Effector memory CD4-positive, alpha-beta T cell (primary cell): ENCODE results near the gene ADAMTSL5.
A peak's percentile ranks its signal among the peaks of the same experiment; 100 is the strongest.

ENCODE experiments used
- DNase-seq, 3 donors: peaks; one replicate each; pipeline ENCODE4 v3.0.0-alpha.2; 2020
- H3K27ac ChIP-seq: 2 replicates; pipeline ENCODE4 v1.7.0; 2013; ENCODE audit warnings: mild to moderate bottlenecking, low read length, moderate library complexity; ENCODE audit not compliant: insufficient read depth, poor library complexity, severe bottlenecking
- H3K27me3 ChIP-seq: replicated peaks from 2 replicates; pipeline ENCODE4 v1.7.0; 2013; ENCODE audit warnings: mild to moderate bottlenecking, low read length; ENCODE audit not compliant: insufficient read depth, control insufficient read depth, poor library complexity, severe bottlenecking
- H3K36me3 ChIP-seq: 2 replicates; pipeline ENCODE4 v1.7.0; 2013; ENCODE audit warnings: mild to moderate bottlenecking, low read length, moderate library complexity; ENCODE audit not compliant: control insufficient read depth, insufficient read depth
- H3K4me1 ChIP-seq: 2 replicates; pipeline ENCODE4 v1.7.0; 2013; ENCODE audit warnings: low read length, mild to moderate bottlenecking; ENCODE audit not compliant: control insufficient read depth, insufficient read depth, poor library complexity, severe bottlenecking
- H3K4me3 ChIP-seq: 2 replicates; pipeline ENCODE4 v1.7.0; 2013; ENCODE audit warnings: low read length, low read depth, mild to moderate bottlenecking; ENCODE audit not compliant: insufficient read depth, poor library complexity, severe bottlenecking
- H3K9me3 ChIP-seq: 2 replicates; pipeline ENCODE4 v1.7.0; 2013; ENCODE audit warnings: mild to moderate bottlenecking, low read length, moderate library complexity; ENCODE audit not compliant: control insufficient read depth

Gene ADAMTSL5

GRCh38 chr19:1471515-1472160 lies 41.2 kb downstream of the ADAMTSL5 start:
- H3K27ac ChIP-seq: no peak overlapping the region
- peaks cover 46% of the 10 kb centered on the region for H3K4me1 ChIP-seq
- peaks cover 5% of the 10 kb centered on the region for H3K36me3 ChIP-seq
- H3K9me3 ChIP-seq: no peaks in the 10 kb centered on the region
- H3K4me3 ChIP-seq: peak overlapping the region; percentile 64
- DNase-seq: no peak
- H3K27me3 ChIP-seq: peaks cover 19% of the 10 kb centered on the region

- no peak for DNase-seq
- H3K4me3 ChIP-seq: peak overlapping the region; percentile 64
- no peak overlapping the region for H3K27ac ChIP-seq
- peaks cover 5% of the 10 kb centered on the region for H3K36me3 ChIP-seq
- peaks cover 51% of the 10 kb centered on the region for H3K4me1 ChIP-seq
- no peaks in the 10 kb centered on the region for H3K9me3 ChIP-seq
- peaks cover 25% of the 10 kb centered on the region for H3K27me3 ChIP-seq
These were observed 41.8 kb downstream of the ADAMTSL5 start for GRCh38 chr19:1471010-1471514.

- peaks cover 5% of the 10 kb centered on the region for H3K36me3 ChIP-seq
- no peak overlapping the region for H3K27ac ChIP-seq
- peaks cover 31% of the 10 kb centered on the region for H3K27me3 ChIP-seq
- no peaks in the 10 kb centered on the region for H3K9me3 ChIP-seq
- H3K4me1 ChIP-seq: peaks cover 57% of the 10 kb centered on the region
- DNase-seq: peak; percentile 42 to 55 (median 45)
- H3K4me3 ChIP-seq: peak overlapping the region; percentile 64
These were observed 42.4 kb downstream of the ADAMTSL5 start for GRCh38 chr19:1470305-1471009.

- Histone ChIP-seq H3K27ac (no peak overlapping the region), H3K9me3 (no peaks in the 10 kb centered on the region), H3K36me3 (peaks cover 3% of the 10 kb centered on the region), H3K27me3 (peaks cover 35% of the 10 kb centered on the region), H3K4me3 (peak overlapping the region; percentile 64), H3K4me1 (peaks cover 59% of the 10 kb centered on the region)
- DNase-seq: no peak
These were observed 42.8 kb downstream of the ADAMTSL5 start for GRCh38 chr19:1470055-1470304.

- H3K27ac ChIP-seq: no peak overlapping the region
- H3K36me3 ChIP-seq: no peaks in the 10 kb centered on the region
- no peaks in the 10 kb centered on the region for H3K9me3 ChIP-seq
- peak overlapping the region; percentile 64 for H3K4me3 ChIP-seq
- DNase-seq: no peak
- H3K4me1 ChIP-seq: peaks cover 59% of the 10 kb centered on the region
- H3K27me3 ChIP-seq: peaks cover 35% of the 10 kb centered on the region
These were observed 43.4 kb downstream of the ADAMTSL5 start for GRCh38 chr19:1469255-1470054.

- H3K27me3 ChIP-seq: peaks cover 35% of the 10 kb centered on the region
- H3K27ac ChIP-seq: no peak overlapping the region
- peaks cover 59% of the 10 kb centered on the region for H3K4me1 ChIP-seq
- peak overlapping the region; percentile 37 for H3K4me3 ChIP-seq
- no peak for DNase-seq
- no peaks in the 10 kb centered on the region for H3K9me3 ChIP-seq
- H3K36me3 ChIP-seq: no peaks in the 10 kb centered on the region
These were observed 44.0 kb downstream of the ADAMTSL5 start for GRCh38 chr19:1468821-1469254.

GRCh38 chr19:1468274-1468820 lies 44.5 kb downstream of the ADAMTSL5 start:
- no peaks in the 10 kb centered on the region for H3K9me3 ChIP-seq
- peaks cover 35% of the 10 kb centered on the region for H3K27me3 ChIP-seq
- H3K4me1 ChIP-seq: peaks cover 59% of the 10 kb centered on the region
- no peaks in the 10 kb centered on the region for H3K36me3 ChIP-seq
- H3K27ac ChIP-seq: no peak overlapping the region
- DNase-seq: no peak
- H3K4me3 ChIP-seq: peak overlapping the region; percentile 37

GRCh38 chr19:1467490-1468273 lies 45.1 kb downstream of the ADAMTSL5 start:
- Histone ChIP-seq H3K36me3 (no peaks in the 10 kb centered on the region), H3K4me1 (peaks cover 59% of the 10 kb centered on the region), H3K4me3 (peak overlapping the region; percentile 37), H3K27me3 (peaks cover 35% of the 10 kb centered on the region), H3K9me3 (no peaks in the 10 kb centered on the region), H3K27ac (no peak overlapping the region)
- DNase-seq: no peak

- DNase-seq: no peak
- peaks cover 59% of the 10 kb centered on the region for H3K4me1 ChIP-seq
- H3K36me3 ChIP-seq: no peaks in the 10 kb centered on the region
- peaks cover 35% of the 10 kb centered on the region for H3K27me3 ChIP-seq
- no peak overlapping the region for H3K4me3 ChIP-seq
- no peak overlapping the region for H3K27ac ChIP-seq
- no peaks in the 10 kb centered on the region for H3K9me3 ChIP-seq
These were observed 45.7 kb downstream of the ADAMTSL5 start for GRCh38 chr19:1467215-1467489.
